Body of pancreas (tissue), 4 donors: ENCODE measurements around the gene DYNLL1. TPM values are rescaled to one million over a fixed set of nuclear protein-coding genes. Genes with fewer than 3 reads are reported as not detected.

Source experiments
- ATAC-seq: fragments of 150-250 bp; one replicate; pipeline ENCODE4 v1.9.1; 2016
- DNase-seq, 4 donors: peaks; one replicate each; pipeline ENCODE4 v3.0.0-alpha.2; 2019
- H3K27ac ChIP-seq, 4 donors: fragments of 200-600 bp; sonication (generic); 1 replicate in 3 of 4; 2 replicates in 1 of 4; pipeline versions ENCODE4 v1.5.1 to v1.6.1; 2016 to 2019; ENCODE audit warnings: mild to moderate bottlenecking in 1 of 4, mixed read lengths in 1 of 4, moderate library complexity in 1 of 4
- H3K27me3 ChIP-seq, 2 donors: fragments of 200-600 bp; sonication (generic); one replicate each; pipeline ENCODE4 v1.6.0; 2016; ENCODE audit warnings: mild to moderate bottlenecking in 1 of 2
- H3K36me3 ChIP-seq, 2 donors: fragments of 200-600 bp; sonication (generic); replicated peaks in 1 of 2; 2 replicates each; pipeline ENCODE4 v1.5.1; 2016; ENCODE audit warnings: low read depth in 2 of 2; ENCODE audit not compliant: insufficient read depth in 1 of 2
- H3K4me1 ChIP-seq: fragments of 200-600 bp; sonication (generic); one replicate; pipeline ENCODE4 v1.6.0; 2016
- H3K4me3 ChIP-seq, 2 donors: fragments of 200-600 bp; sonication (generic); 1 replicate in 1 of 2; 2 replicates in 1 of 2; pipeline ENCODE4 v1.5.1; 2016 to 2019
- H3K9me3 ChIP-seq, 3 donors: fragments of 200-600 bp; sonication (generic); 1 replicate in 2 of 3; 2 replicates in 1 of 3; pipeline ENCODE4 v1.5.1; 2016
- POLR2A ChIP-seq, 3 donors: fragments of 450-650 bp; IDR thresholded peaks; one replicate each; pipeline ENCODE4 v1.6.1; 2016; ENCODE audit warnings: antibody characterized with exemption in 3 of 3, mild to moderate bottlenecking in 2 of 3
- WGBS, 2 donors: methylation state at CpG; one replicate each; pipeline ENCODE4 v1.1.5; 2017; 5-methylcytosine and 5-hydroxymethylcytosine counted together
- intact Hi-C: fragments of 100-400 bp; cut with DNase I; formaldehyde crosslinking; loops from one replicate; pipeline ENCODE4 v1.15.1; 2023
- total RNA-seq, 2 donors: library from RNA; depleted of rRNA; stranded (reverse); fragments of >200 nt; gene quantifications; one replicate each; pipeline ENCODE4 v1.1.0, GENCODE V29; 2016
- TF ChIP-seq, protein P1 (sequence below), 7 experiments: fragments of 450-650 bp in 4 of 7; fragments of 200-600 bp in 3 of 7; sonication (generic) in 3 of 7; IDR thresholded peaks; one replicate each; pipeline ENCODE4 v1.5.1; 2016 to 2019; ENCODE audit warnings: antibody characterized with exemption in 7 of 7

DYNLL1 gene
- total RNA-seq, 2 donors from 2014 or later: 48.5 to 143 TPM

DNA sequence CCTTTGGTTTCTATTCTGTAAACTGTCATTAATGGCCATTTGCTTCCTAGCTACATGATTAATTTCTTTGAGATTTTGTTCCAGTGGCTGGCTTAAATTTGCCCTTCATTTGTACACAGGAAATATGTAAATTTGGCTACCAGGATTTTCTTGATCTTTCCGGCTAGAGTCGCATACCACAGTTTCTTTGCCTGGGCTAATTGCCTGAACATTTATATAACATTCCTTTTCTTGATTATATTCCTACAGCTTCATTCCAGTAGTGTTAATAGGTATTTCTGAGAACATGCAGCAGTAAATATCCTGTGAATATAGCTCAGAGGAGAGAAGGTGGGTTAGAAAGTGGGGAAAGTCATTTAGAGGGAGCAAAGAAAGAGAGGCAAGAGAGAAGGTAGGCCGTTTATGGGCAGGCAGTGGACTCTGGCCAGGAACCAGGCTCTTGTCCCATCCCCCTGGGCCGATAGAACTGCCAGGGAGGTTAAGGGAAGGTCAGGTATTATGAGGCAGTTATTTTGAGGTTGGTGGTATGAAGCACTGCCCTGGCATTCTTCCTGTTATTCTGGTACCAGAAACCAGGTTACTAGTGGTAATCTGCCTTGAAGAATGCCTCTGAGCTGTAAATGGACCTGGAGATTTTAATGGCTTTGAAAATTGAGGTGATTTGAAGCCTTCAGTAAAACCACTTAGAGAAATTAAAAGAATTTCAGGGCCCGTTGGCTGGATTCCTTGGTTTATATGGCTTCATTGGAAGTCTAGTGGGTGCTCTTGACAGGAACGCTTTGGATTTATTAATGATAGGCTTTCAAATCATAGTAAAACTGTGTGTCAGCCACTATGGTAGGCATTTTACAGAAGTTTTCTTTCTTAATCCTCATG lies 42.6 kb downstream of the DYNLL1 start:
- DNase-seq (peak; percentile 63 to 79 (median 72)), ATAC-seq (peak; percentile 54)
- H3K27ac ChIP-seq: peak overlapping the region; percentile 7 to 94 (median 81)
- H3K27me3 ChIP-seq: no peaks in the 10 kb centered on the region
- H3K9me3 ChIP-seq: no peaks in the 10 kb centered on the region
- intact Hi-C loops: no loop called here
- peaks cover 75% of the 10 kb centered on the region for H3K4me1 ChIP-seq
- WGBS, 2 donors: 3 to 6% methylated on average over 6 of the region's 6 CpGs
- TF ChIP-seq POLR2A (IDR thresholded peaks at IDR 0.05): no peak
- TF ChIP-seq, protein P1, sequence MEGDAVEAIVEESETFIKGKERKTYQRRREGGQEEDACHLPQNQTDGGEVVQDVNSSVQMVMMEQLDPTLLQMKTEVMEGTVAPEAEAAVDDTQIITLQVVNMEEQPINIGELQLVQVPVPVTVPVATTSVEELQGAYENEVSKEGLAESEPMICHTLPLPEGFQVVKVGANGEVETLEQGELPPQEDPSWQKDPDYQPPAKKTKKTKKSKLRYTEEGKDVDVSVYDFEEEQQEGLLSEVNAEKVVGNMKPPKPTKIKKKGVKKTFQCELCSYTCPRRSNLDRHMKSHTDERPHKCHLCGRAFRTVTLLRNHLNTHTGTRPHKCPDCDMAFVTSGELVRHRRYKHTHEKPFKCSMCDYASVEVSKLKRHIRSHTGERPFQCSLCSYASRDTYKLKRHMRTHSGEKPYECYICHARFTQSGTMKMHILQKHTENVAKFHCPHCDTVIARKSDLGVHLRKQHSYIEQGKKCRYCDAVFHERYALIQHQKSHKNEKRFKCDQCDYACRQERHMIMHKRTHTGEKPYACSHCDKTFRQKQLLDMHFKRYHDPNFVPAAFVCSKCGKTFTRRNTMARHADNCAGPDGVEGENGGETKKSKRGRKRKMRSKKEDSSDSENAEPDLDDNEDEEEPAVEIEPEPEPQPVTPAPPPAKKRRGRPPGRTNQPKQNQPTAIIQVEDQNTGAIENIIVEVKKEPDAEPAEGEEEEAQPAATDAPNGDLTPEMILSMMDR (IDR thresholded peaks at IDR 0.05): no peak
- H3K36me3 ChIP-seq: no peaks in the 10 kb centered on the region
- no peak overlapping the region for H3K4me3 ChIP-seq

DNA sequence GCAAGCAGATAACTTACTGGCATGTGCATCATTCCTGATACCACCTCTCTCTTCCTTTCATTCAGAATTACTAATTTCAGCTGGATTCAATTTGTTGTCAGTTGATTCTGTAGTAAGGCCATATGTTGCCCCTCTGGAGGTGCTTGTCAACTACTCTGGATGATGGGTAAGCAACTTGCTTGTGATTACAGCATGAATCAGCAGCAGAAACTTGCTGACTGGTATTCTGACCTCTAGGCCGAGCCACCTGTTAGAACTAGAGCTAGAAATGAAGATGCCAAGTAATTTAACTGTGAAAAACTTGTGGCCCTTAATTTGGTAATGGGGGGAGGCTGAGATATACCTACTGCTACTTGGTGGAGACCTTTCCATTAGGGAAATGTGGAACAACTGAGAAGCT lies 43.4 kb downstream of the DYNLL1 start:
- H3K27me3 ChIP-seq: no peaks in the 10 kb centered on the region
- TF ChIP-seq POLR2A (IDR thresholded peaks at IDR 0.05): no peak
- TF ChIP-seq, protein P1 (IDR thresholded peaks at IDR 0.05): no peak
- H3K36me3 ChIP-seq: no peaks in the 10 kb centered on the region
- WGBS, 2 donors: 7 to 11% methylated on average over 1 of the region's 1 CpG
- no peak for ATAC-seq
- no peak overlapping the region for H3K4me3 ChIP-seq
- DNase-seq: peak in 2 of 4 donors; percentile 21 to 32
- H3K27ac ChIP-seq: peak overlapping the region in 3 of 4 donors; percentile 76 to 94 (median 86)
- intact Hi-C loops: no loop called here
- peaks cover 83% of the 10 kb centered on the region for H3K4me1 ChIP-seq
- H3K9me3 ChIP-seq: no peaks in the 10 kb centered on the region

DNA sequence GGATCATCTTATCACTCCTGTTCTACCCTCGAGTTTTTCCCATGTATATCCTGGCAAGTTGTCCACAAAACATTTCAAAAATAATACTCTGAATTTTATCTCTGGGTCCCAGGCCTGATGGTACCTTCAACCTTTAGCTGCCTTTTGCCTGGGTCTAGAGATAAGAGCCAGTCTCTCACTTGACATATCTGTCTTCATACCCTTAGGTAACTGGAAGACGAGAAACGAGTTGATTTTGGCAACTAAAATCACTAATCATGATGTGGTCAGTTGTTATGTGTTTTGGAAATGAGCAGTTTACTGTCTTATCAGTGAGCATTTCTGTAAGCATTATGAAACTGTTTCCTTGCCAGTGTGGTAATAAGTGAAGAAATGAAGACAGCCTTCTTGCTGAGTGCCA lies 44.5 kb downstream of the DYNLL1 start:
- no peaks in the 10 kb centered on the region for H3K27me3 ChIP-seq
- no peaks in the 10 kb centered on the region for H3K36me3 ChIP-seq
- TF ChIP-seq, protein P1 (IDR thresholded peaks at IDR 0.05): no peak
- TF ChIP-seq POLR2A (IDR thresholded peaks at IDR 0.05): no peak
- peak overlapping the region in 2 of 4 donors; percentile 58 to 94 for H3K27ac ChIP-seq
- intact Hi-C loops: no loop called here
- H3K4me1 ChIP-seq: peaks cover 88% of the 10 kb centered on the region
- H3K4me3 ChIP-seq: no peak overlapping the region
- DNase-seq (no peak), ATAC-seq (no peak)
- H3K9me3 ChIP-seq: no peaks in the 10 kb centered on the region
- 4 to 6% methylated on average over 3 of the region's 3 CpGs for WGBS, 2 donors

DNA sequence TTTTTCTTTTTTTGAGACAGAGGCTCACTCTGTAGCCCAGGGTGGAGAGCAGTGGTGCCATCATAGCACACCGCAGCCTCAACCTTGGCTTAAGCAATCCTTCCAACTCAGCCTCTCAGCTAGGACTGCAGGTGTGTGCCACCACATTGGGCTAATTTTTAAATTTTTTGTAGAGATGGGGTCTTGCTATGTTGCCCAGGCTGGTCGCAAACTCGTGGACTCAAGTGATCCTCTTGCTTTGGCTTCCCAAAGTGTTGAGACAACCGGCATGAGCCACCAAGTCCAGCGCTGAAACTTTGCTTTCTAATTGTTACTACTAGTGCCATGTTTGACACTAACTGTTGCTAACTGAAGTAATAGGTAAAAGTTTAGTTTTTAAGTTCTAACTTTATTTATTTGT lies 46.3 kb downstream of the DYNLL1 start:
- H3K27ac ChIP-seq: no peak overlapping the region
- H3K4me3 ChIP-seq: no peak overlapping the region
- H3K4me1 ChIP-seq: peaks cover 83% of the 10 kb centered on the region
- DNase-seq: no peak
- intact Hi-C loops: no loop called here
- TF ChIP-seq, protein P1 (IDR thresholded peaks at IDR 0.05): no peak
- no peak for TF ChIP-seq POLR2A (IDR thresholded peaks at IDR 0.05)
- no peak for ATAC-seq
- H3K36me3 ChIP-seq: peaks cover 0 to 4% of the 10 kb centered on the region in 2 donors
- 94 to 96% methylated on average over 5 of the region's 5 CpGs for WGBS, 2 donors
- no peaks in the 10 kb centered on the region for H3K9me3 ChIP-seq
- H3K27me3 ChIP-seq: no peaks in the 10 kb centered on the region
